GM12891 (cell line): ENCODE measurements around the gene METTL9.

Experiments
- PAX5 ChIP-seq: IDR thresholded peaks from 2 replicates; pipeline ENCODE4 v1.6.1; 2011; ENCODE audit warnings: low read length, moderate library complexity, mild to moderate bottlenecking; ENCODE audit not compliant: insufficient read depth, severe bottlenecking
- POLR2A ChIP-seq: IDR thresholded peaks from 2 replicates; pipeline ENCODE4 v1.6.1; 2011; ENCODE audit warnings: low read depth, low read length, control low read depth
- POLR2AphosphoS5 ChIP-seq: IDR thresholded peaks from 2 replicates; pipeline ENCODE4 v1.6.1; 2011; ENCODE audit warnings: low read depth, low read length, control low read depth
- POU2F2 ChIP-seq: IDR thresholded peaks from 2 replicates; pipeline ENCODE4 v1.6.1; 2011; ENCODE audit warnings: low read depth, mild to moderate bottlenecking, control low read depth, low read length, moderate library complexity
- SPI1 ChIP-seq: IDR thresholded peaks from 2 replicates; pipeline ENCODE4 v1.6.1; 2011; ENCODE audit warnings: low read depth, low read length, control low read depth
- TAF1 ChIP-seq: IDR thresholded peaks from 2 replicates; pipeline ENCODE4 v1.6.1; 2011; ENCODE audit warnings: low read depth, low read length, control low read depth

DNA sequence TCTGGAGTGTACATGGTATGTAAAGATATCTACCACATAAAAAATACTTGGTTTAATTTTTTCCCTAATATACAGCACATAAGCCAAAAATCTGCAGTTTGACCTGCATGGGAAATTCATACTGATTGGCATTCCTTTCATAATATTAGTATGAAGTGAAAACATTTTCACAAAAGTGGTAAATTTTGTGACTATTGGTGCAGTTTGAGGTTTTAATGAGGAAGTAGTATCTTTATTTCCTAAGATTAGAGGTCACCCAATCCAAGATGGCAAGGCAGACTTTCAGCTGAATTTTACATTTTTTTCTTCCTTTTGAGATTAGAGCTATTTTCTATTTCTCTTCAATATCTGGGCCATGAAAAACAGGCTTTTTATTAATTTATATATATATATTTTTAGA lies 21.2 kb downstream of the METTL9 start:
- TF ChIP-seq POLR2A (no peak), POLR2AphosphoS5 (no peak), TAF1 (no peak), SPI1 (no peak), PAX5 (no peak), POU2F2 (no peak)
